OCI-LY7 (cell line): ENCODE data around the gene PTPA. TPM values are rescaled to one million over a fixed set of nuclear protein-coding genes. Genes with fewer than 3 reads are reported as not detected.
A peak's percentile ranks its signal among the peaks of the same experiment; 100 is the strongest.

Experiments used
- BruUV-seq: library from RNA; stranded (reverse); fragments of 400-500 nt; replicated peaks from 2 replicates; lab custom pipeline; 2021; lab: Mats Ljungman, UMichigan
- CTCF ChIA-PET: fragments of 300-600 bp; sonication (Branson Sonifier 250); formaldehyde crosslinking; loops from one replicate; lab custom pipeline; 2022; ENCODE audit warnings: antibody characterized with exemption; ENCODE audit not compliant: unreplicated experiment; lab: Charles Lee
- POLR2A ChIA-PET: fragments of 300-600 bp; sonication (Branson Sonifier 250); formaldehyde crosslinking; loops from one replicate; lab custom pipeline; 2022; ENCODE audit warnings: antibody characterized with exemption; lab: Charles Lee
- DNase-seq: peaks from one replicate; pipeline ENCODE4 v3.0.0-alpha.2; 2015; ENCODE audit warnings: low spot score
- H2AFZ ChIP-seq: fragments of 200-600 bp; sonication (generic), shearing (Covaris generic); 2 replicates; pipeline ENCODE4 v1.6.1; 2014; ENCODE audit warnings: mild to moderate bottlenecking, antibody characterized with exemption, low read length, moderate library complexity
- H3K27ac ChIP-seq: fragments of 200-600 bp; sonication (generic); 2 replicates; pipeline ENCODE4 v1.5.1; 2014; ENCODE audit warnings: mixed run types, low read depth, mild to moderate bottlenecking, moderate library complexity, low read length, inconsistent platforms; ENCODE audit not compliant: poor library complexity, severe bottlenecking
- H3K36me3 ChIP-seq: fragments of 200-600 bp; sonication (generic); 2 replicates; pipeline ENCODE4 v1.6.1; 2014; ENCODE audit warnings: mild to moderate bottlenecking, antibody characterized with exemption, low read length, moderate library complexity, mixed read lengths; ENCODE audit not compliant: insufficient read depth
- H3K4me1 ChIP-seq: fragments of 200-600 bp; sonication (generic); 2 replicates; pipeline ENCODE4 v1.5.1; 2014; ENCODE audit warnings: mild to moderate bottlenecking, low read length; ENCODE audit not compliant: insufficient read depth, poor library complexity, severe bottlenecking
- H3K4me2 ChIP-seq: fragments of 200-600 bp; sonication (generic); 2 replicates; pipeline ENCODE4 v1.6.1; 2014; ENCODE audit warnings: mild to moderate bottlenecking, low read length
- H3K4me3 ChIP-seq: fragments of 200-600 bp; sonication (generic); 2 replicates; pipeline ENCODE4 v1.5.1; 2014; ENCODE audit warnings: mild to moderate bottlenecking, low read depth, low read length; ENCODE audit not compliant: poor library complexity, severe bottlenecking
- H3K79me2 ChIP-seq: fragments of 200-600 bp; sonication (generic); 2 replicates; pipeline ENCODE4 v1.6.1; 2016; ENCODE audit warnings: low read depth, mild to moderate bottlenecking, low read length, moderate library complexity, mixed read lengths; ENCODE audit not compliant: insufficient read depth
- H3K9me2 ChIP-seq: fragments of 200-600 bp; sonication (generic); 2 replicates; pipeline ENCODE4 v1.6.1; 2016; ENCODE audit warnings: mild to moderate bottlenecking, low read length, mixed read lengths; ENCODE audit not compliant: insufficient read depth
- H3K9me3 ChIP-seq: fragments of 200-600 bp; sonication (generic); 2 replicates; pipeline ENCODE4 v1.6.1; 2014; ENCODE audit warnings: mild to moderate bottlenecking, mixed run types, low read length, mixed read lengths
- H4K20me1 ChIP-seq: fragments of 200-600 bp; sonication (generic); 2 replicates; pipeline ENCODE4 v1.6.1; 2014; ENCODE audit warnings: mild to moderate bottlenecking, antibody characterized with exemption, low read length, moderate library complexity, mixed read lengths; ENCODE audit not compliant: insufficient read depth
- EZH2phosphoT487 ChIP-seq: fragments of 200-600 bp; sonication (generic); IDR thresholded peaks from 2 replicates; pipeline ENCODE4 v1.6.1; 2018; ENCODE audit warnings: low read depth, borderline replicate concordance, mild to moderate bottlenecking, mixed run types, antibody characterized with exemption, low read length, moderate library complexity, mixed read lengths
- intact Hi-C: fragments of 100-400 bp; cut with micrococcal nuclease; formaldehyde crosslinking; loops from one replicate; pipeline ENCODE4 v1.10.0; 2022; ENCODE audit not compliant: unreplicated experiment
- total RNA-seq, 2 experiments: library from RNA; depleted of rRNA in 1 of 2; stranded (reverse); fragments of >200 nt in 1 of 2; shearing (Covaris generic) in 1 of 2; gene quantifications; 2 replicates each; pipeline ENCODE4 v1.2.3, GENCODE V29; 2014 to 2022
- TF ChIP-seq, protein P1 (sequence below): fragments of 200-600 bp; sonication (generic); conservative IDR thresholded peaks from 2 replicates; pipeline ENCODE4 v1.5.1; 2014; ENCODE audit warnings: mild to moderate bottlenecking, antibody characterized with exemption, low read length, moderate library complexity, mixed read lengths

The PTPA gene
- total RNA-seq, 2 experiments from 2014 or later: 106 to 111 TPM

- H3K9me2 ChIP-seq: no peaks in the 10 kb centered on the region
- peak; percentile 87 for DNase-seq
- no TSS peak for BruUV-seq
- no peaks in the 10 kb centered on the region for H4K20me1 ChIP-seq
- CTCF ChIA-PET: interaction anchor here (0.6 to 1.6 kb wide), 7 partner anchors 8 to 485 kb away, joined by 3 to 9 read pairs (median 3); partner anchors contain the start of gene IER5L
- H3K4me1 ChIP-seq: peaks cover 53% of the 10 kb centered on the region
- peak overlapping the region; percentile 64 for H3K4me3 ChIP-seq
- no peaks in the 10 kb centered on the region for H3K9me3 ChIP-seq
- peak overlapping the region; percentile 36; the same call in 1 of the 2 replicates for H2AFZ ChIP-seq
- peaks cover 49% of the 10 kb centered on the region for H3K36me3 ChIP-seq
- POLR2A ChIA-PET: interaction anchor here (0.5 to 2.0 kb wide), 4 partner anchors 9 to 453 kb away, joined by 3 to 7 read pairs (median 4); no protein-coding TSS in a partner anchor
- no peak for TF ChIP-seq EZH2phosphoT487
- TF ChIP-seq, protein P1, sequence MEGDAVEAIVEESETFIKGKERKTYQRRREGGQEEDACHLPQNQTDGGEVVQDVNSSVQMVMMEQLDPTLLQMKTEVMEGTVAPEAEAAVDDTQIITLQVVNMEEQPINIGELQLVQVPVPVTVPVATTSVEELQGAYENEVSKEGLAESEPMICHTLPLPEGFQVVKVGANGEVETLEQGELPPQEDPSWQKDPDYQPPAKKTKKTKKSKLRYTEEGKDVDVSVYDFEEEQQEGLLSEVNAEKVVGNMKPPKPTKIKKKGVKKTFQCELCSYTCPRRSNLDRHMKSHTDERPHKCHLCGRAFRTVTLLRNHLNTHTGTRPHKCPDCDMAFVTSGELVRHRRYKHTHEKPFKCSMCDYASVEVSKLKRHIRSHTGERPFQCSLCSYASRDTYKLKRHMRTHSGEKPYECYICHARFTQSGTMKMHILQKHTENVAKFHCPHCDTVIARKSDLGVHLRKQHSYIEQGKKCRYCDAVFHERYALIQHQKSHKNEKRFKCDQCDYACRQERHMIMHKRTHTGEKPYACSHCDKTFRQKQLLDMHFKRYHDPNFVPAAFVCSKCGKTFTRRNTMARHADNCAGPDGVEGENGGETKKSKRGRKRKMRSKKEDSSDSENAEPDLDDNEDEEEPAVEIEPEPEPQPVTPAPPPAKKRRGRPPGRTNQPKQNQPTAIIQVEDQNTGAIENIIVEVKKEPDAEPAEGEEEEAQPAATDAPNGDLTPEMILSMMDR: peak; percentile 97
- H3K4me2 ChIP-seq: peak overlapping the region; percentile 98
- peak overlapping the region; percentile 91 for H3K27ac ChIP-seq
- intact Hi-C loops: loop anchor here (1.0 kb wide), 2 partner anchors 35 to 472 kb away; no protein-coding TSS in a partner anchor
- no peaks in the 10 kb centered on the region; the same call in 1 of the 2 replicates for H3K79me2 ChIP-seq
These were observed 28.2 kb downstream of the PTPA start for GRCh38 chr9:129139233-129139992.

DNA sequence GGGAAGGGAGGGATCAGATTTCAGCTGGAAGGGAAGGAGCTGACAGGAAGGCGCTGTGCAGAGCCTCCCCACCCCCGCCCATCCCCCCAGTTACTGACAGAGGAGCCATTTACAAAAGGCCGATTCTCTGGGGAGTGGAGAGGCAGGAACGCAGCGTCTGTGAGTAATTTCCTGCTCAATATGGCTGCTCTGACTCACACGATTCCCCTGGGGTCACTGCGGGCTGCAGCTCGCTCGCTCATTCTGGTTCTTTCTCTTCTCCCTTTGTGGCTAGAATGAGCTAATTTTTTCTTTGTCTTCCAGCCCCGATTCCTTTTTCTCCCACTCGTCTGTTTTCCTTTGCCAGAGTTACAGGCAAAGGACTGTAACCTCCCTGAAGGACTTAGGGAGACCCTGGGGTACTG is 28.8 kb downstream of the PTPA start:
- peak overlapping the region; percentile 64 for H3K4me3 ChIP-seq
- ChIA-PET CTCF (interaction anchor here (0.6 to 1.6 kb wide), 7 partner anchors 9 to 484 kb away, joined by 3 to 9 read pairs (median 3); partner anchors contain the start of gene IER5L), POLR2A (interaction anchor here (0.8 to 2.0 kb wide), 4 partner anchors 9 to 37 kb away, joined by 3 to 7 read pairs (median 6); no protein-coding TSS in a partner anchor)
- H3K27ac ChIP-seq: peak overlapping the region; percentile 91
- TF ChIP-seq, protein P1: no peak
- no peak for TF ChIP-seq EZH2phosphoT487
- peaks cover 53% of the 10 kb centered on the region for H3K4me1 ChIP-seq
- peak overlapping the region; percentile 36; the same call in 1 of the 2 replicates for H2AFZ ChIP-seq
- H3K79me2 ChIP-seq: no peaks in the 10 kb centered on the region; the same call in 1 of the 2 replicates
- H4K20me1 ChIP-seq: no peaks in the 10 kb centered on the region
- intact Hi-C loops: loop anchor here (1.0 to 5.0 kb wide), 3 partner anchors 34 to 471 kb away; no protein-coding TSS in a partner anchor
- no peaks in the 10 kb centered on the region for H3K9me3 ChIP-seq
- peak overlapping the region; percentile 98 for H3K4me2 ChIP-seq
- peak; percentile 96 for DNase-seq
- BruUV-seq: no TSS peak
- peaks cover 49% of the 10 kb centered on the region for H3K36me3 ChIP-seq
- no peaks in the 10 kb centered on the region for H3K9me2 ChIP-seq
